Pancreas (tissue), 10 donors: ENCODE results near the gene RANGRF. TPM values are rescaled to one million over a fixed set of nuclear protein-coding genes. Genes with fewer than 3 reads are reported as not detected.
A peak's percentile ranks its signal among the peaks of the same experiment; 100 is the strongest.

Source experiments
- ATAC-seq, 4 donors: fragments of 200-7000 bp; cut with Tn5 transposase; one replicate each; pipeline versions ENCODE4 v1.8.0 to v1.9.1; 2020; ENCODE audit warnings: mild to moderate bottlenecking in 4 of 4, moderate library complexity in 4 of 4
- DNase-seq, 6 donors: peaks; one replicate each; pipeline ENCODE4 v3.0.0-alpha.2; 2020
- FAIRE-seq: peaks from 2 replicates; lab custom pipeline; 2012; peaks lifted over from hg19 to GRCh38; lab: Jason Lieb, UNC
- H3K27ac ChIP-seq, 4 donors: fragments of 200-600 bp; sonication (generic); 1 replicate in 3 of 4; 2 replicates in 1 of 4; pipeline versions ENCODE4 v1.5.0 to v1.8.0; 2020
- H3K27me3 ChIP-seq, 4 donors: fragments of 200-600 bp; one replicate each; pipeline ENCODE4 v1.8.0; 2021
- H3K36me3 ChIP-seq, 3 donors: fragments of 200-600 bp; sonication (generic) in 1 of 3; one replicate each; pipeline versions ENCODE4 v1.5.0 to v1.8.0; 2020 to 2021
- H3K4me1 ChIP-seq, 3 donors: fragments of 200-600 bp; one replicate each; pipeline ENCODE4 v1.8.0; 2021
- H3K4me3 ChIP-seq, 4 donors: fragments of 200-600 bp; sonication (generic) in 2 of 4; one replicate each; pipeline versions ENCODE4 v1.5.0 to v1.8.0; 2020 to 2021
- H3K9me3 ChIP-seq, 4 donors: fragments of 200-600 bp; one replicate each; pipeline ENCODE4 v1.8.0; 2021
- CTCF ChIP-seq, 4 donors: fragments of 200-600 bp; sonication (generic) in 3 of 4; IDR thresholded peaks; one replicate each; pipeline versions ENCODE4 v1.5.0 to v1.8.0; 2021; ENCODE audit warnings: antibody characterized with exemption in 4 of 4
- WGBS, 2 donors: extraction: QIAGEN DNeasy Blood & Tissue Kit; methylation state at CpG; one replicate each; pipeline ENCODE4 v1.1.7; 2013; 5-methylcytosine and 5-hydroxymethylcytosine counted together
- intact Hi-C, 3 donors: fragments of 100-400 bp; cut with DNase I; formaldehyde crosslinking; loops; one replicate each; pipeline versions ENCODE4 v1.11.1 to v1.14.2; 2022
- polyA plus RNA-seq, 2 donors: library from polyadenylated mRNA; stranded (reverse); fragments of 200-250 nt; gene quantifications; one replicate each; pipeline ENCODE4 v1.2.3, GENCODE V29; 2013
- total RNA-seq, 6 donors: library from RNA; stranded (reverse); fragmentation: NEBNext Ultra II Directional in 4 of 6; extraction: Animal tissue kit (Norgen Biotek cat#: 25700) in 4 of 6; gene quantifications; one replicate each; pipeline versions ENCODE4 v1.2.1 to v1.2.4, GENCODE V29; 2021 to 2023
- donor health status: healthy with polysubstance abuse.
- donor health status: DM: no; HTN: no; CAD: no; lungs with moderate emphysema.
- donor health status: DM: no; HTN: no; CAD: no.
- donor health status: control.
- donor health status: control.
- donor health status: Bipolar disorder and iron deficiency.
- donor health status: DM: yes; HTN: yes; CAD: no.
- donor health status: DM: no; HTN: no; CAD: no.
- donor health status: DM: no; HTN: no; CAD: no.
- donor health status: DM: yes; HTN: yes; CAD: no.

RANGRF gene, protein sequence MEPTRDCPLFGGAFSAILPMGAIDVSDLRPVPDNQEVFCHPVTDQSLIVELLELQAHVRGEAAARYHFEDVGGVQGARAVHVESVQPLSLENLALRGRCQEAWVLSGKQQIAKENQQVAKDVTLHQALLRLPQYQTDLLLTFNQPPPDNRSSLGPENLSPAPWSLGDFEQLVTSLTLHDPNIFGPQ
- total RNA-seq: 10 to 100 TPM in 1 of 6 donors, 1 to 10 TPM in 5; 2.8 to 14.5 (median 6.6) TPM
- polyA plus RNA-seq: 10 to 100 TPM; 14.0 to 27.4 TPM

- Histone ChIP-seq H3K9me3 (no peaks in the 10 kb centered on the region), H3K4me3 (peak within 1 kb of the TSS; percentile 41 to 80 (median 53)), H3K4me1 (peaks cover 17 to 37% (median 20%) of the 10 kb centered on the region in 3 donors), H3K36me3 (no peaks in the 10 kb centered on the region), H3K27ac (peak within 1 kb of the TSS; percentile 51 to 88 (median 76)), H3K27me3 (no peaks in the 10 kb centered on the region)
- ATAC-seq (peak; percentile 87 to 94 (median 88)), FAIRE-seq (no peak), DNase-seq (peak; percentile 86 to 94 (median 90))
- intact Hi-C loops: no loop called here
- WGBS, 2 donors: 11 to 17% methylated on average over 53 of the region's 53 CpGs
- no peak for TF ChIP-seq CTCF (IDR thresholded peaks at IDR 0.05)
These were observed at the start of gene RANGRF for GRCh38 chr17:8288336-8289102. RANGRF (plus strand) TSS chr17:8288670; CDS start chr17:8288789, 119 bp downstream.

DNA sequence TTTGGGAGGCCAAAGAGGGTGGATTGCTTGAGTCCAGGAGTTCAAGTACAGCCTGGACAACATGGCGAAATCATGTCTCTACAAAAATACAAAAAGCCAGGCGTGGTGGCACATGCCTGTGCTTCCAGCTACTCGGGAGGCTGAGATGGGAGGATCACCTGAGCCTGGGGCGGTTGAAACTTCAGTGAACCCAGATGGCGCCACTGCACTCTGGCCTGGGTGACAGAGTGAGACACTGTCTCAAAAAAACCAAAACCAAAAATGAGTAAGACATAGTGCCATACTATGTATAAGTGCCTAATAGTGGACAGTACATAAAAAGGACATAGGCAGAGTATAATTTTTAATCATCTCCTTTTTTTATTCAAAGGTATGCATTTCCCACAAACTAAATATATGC lies 44.6 kb upstream of the RANGRF start:
- Histone ChIP-seq H3K36me3 (no peaks in the 10 kb centered on the region), H3K27ac (no peak overlapping the region)
- 93 to 96% methylated on average over 5 of the region's 5 CpGs for WGBS, 2 donors

GRCh38 chr17:8244768-8245167 lies 43.7 kb upstream of the RANGRF start:
- WGBS, 2 donors: 96 to 98% methylated on average over 8 of the region's 8 CpGs
- FAIRE-seq (no peak), ATAC-seq (no peak), DNase-seq (no peak)
- intact Hi-C loops: no loop called here
- Histone ChIP-seq H3K4me3 (no peak overlapping the region), H3K36me3 (no peaks in the 10 kb centered on the region), H3K27me3 (no peaks in the 10 kb centered on the region), H3K9me3 (no peaks in the 10 kb centered on the region), H3K4me1 (no peaks in the 10 kb centered on the region), H3K27ac (no peak overlapping the region)
- TF ChIP-seq CTCF (IDR thresholded peaks at IDR 0.05): no peak

More for the DNA sequence above, 44.6 kb upstream of the RANGRF start:
- intact Hi-C loops: no loop called here
- Histone ChIP-seq H3K4me3 (no peak overlapping the region), H3K27me3 (no peaks in the 10 kb centered on the region), H3K4me1 (no peaks in the 10 kb centered on the region), H3K9me3 (no peaks in the 10 kb centered on the region)
- TF ChIP-seq CTCF (IDR thresholded peaks at IDR 0.05): no peak
- ATAC-seq (no peak), DNase-seq (no peak), FAIRE-seq (no peak)

DNA sequence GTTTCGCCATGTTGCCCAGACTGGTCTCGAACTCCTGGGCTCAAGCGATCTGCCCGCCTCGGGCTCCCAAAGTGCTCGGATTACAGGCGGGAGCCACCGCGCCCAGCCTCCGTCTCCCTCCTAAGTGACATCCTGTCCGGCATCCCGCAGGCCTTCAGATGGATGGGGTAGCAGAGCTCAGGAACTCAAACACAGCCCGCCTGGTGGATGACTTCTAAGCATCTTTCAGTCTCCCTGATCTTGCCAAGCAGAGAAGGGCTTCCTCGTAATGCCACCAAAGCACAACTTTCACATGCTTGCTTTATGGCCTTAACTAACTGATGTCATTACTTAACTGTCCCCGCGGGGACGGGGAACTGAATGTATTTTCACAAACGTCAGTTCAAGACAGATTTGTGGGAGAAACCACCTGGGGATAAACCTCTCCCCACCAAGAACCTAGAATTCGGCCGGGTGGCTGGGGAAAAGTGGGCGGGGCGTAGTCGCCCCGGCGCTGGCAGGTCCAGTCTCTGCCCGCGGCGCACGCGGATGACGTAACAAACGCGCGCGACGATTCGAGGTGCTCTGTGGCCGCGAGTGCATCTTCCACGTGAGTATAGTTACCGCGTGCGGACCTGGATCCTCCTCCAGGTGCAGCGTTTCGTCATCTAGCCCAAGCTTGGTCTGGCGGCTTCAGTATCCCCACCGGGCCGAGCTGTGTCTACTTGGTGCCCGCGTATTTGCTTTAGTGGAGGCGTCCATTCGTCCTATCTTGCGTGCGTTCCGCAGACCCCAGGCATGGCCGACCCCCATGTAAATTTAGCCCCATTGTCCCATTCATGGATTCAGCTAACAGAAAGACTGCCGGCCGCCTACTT lies 39.5 kb upstream of the RANGRF start, which contains the start of gene PFAS:
Gene PFAS, plus strand, starts transcription at position 539 of the 857 bp plus-strand sequence. CDS start 4,649 bp downstream, outside the sequence.
- 0% methylated on average over 58 of the region's 58 CpGs for WGBS, 2 donors
- Histone ChIP-seq H3K4me3 (peak within 1 kb of the TSS; percentile 45 to 75 (median 60)), H3K4me1 (no peaks in the 10 kb centered on the region), H3K27ac (peak within 1 kb of the TSS; percentile 93 to 99 (median 98)), H3K27me3 (no peaks in the 10 kb centered on the region), H3K36me3 (no peaks in the 10 kb centered on the region), H3K9me3 (no peaks in the 10 kb centered on the region)
- intact Hi-C loops: no loop called here
- TF ChIP-seq CTCF (IDR thresholded peaks at IDR 0.05): no peak
- ATAC-seq (peak; percentile 73 to 84 (median 79)), DNase-seq (peak; percentile 93 to 99 (median 96)), FAIRE-seq (peak; percentile 23)
